ENCODE results near the gene NLRC5. TPM values are rescaled to one million over a fixed set of nuclear protein-coding genes. Genes with fewer than 3 reads are reported as not detected.

NLRC5 gene
- total RNA-seq, 2 donors from 2014 or later: 0.64 to 0.97 TPM

GRCh38 chr16:57042157-57043111 is 53.1 kb downstream of the NLRC5 start:
- WGBS, 2 experiments (ENCODE audit: insufficient coverage in 1 of 2, insufficient read length in 1 of 2): 91 to 92% methylated on average over 11 to 14 of the region's 14 CpGs
- no peaks in the 10 kb centered on the region for H3K4me1 ChIP-seq (ENCODE audit: control insufficient read depth, insufficient read depth, low read length)
- no peaks in the 10 kb centered on the region for H3K36me3 Mint-ChIP-seq (ENCODE audit: low read depth)
- peaks cover 6% of the 10 kb centered on the region for H3K27me3 Mint-ChIP-seq (ENCODE audit: insufficient read depth)
- TF ChIP-seq CTCF (conservative IDR thresholded peaks at IDR 0.05): no peak
- no peak for DNase-seq
- no peak overlapping the region for H3K9ac ChIP-seq (ENCODE audit: extremely low read depth, low read length, poor library complexity, severe bottlenecking)
- no peaks in the 10 kb centered on the region for H3K4me1 Mint-ChIP-seq
- no peaks in the 10 kb centered on the region for H3K36me3 ChIP-seq (ENCODE audit: control insufficient read depth, insufficient read depth, low read length)
- no peak overlapping the region for H3K4me3 Mint-ChIP-seq
- no peak overlapping the region for H3K4me3 ChIP-seq (ENCODE audit: low read length)
- no peak overlapping the region for H3K27ac ChIP-seq (ENCODE audit: low read depth, low read length)
- no peaks in the 10 kb centered on the region for H3K9me3 Mint-ChIP-seq
- H3K27me3 ChIP-seq (ENCODE audit: control insufficient read depth, insufficient read depth, low read length, poor library complexity, severe bottlenecking): no peaks in the 10 kb centered on the region
- no peaks in the 10 kb centered on the region for H3K9me3 ChIP-seq (ENCODE audit: control insufficient read depth, low read length)
- no peak overlapping the region for H3K27ac Mint-ChIP-seq

GRCh38 chr16:57043248-57043647 is 53.9 kb downstream of the NLRC5 start:
- H3K4me1 ChIP-seq (ENCODE audit: control insufficient read depth, insufficient read depth, low read length): no peaks in the 10 kb centered on the region
- 86 to 94% methylated on average over 6 to 9 of the region's 9 CpGs for WGBS, 2 experiments (ENCODE audit: insufficient coverage in 1 of 2, insufficient read length in 1 of 2)
- H3K9me3 ChIP-seq (ENCODE audit: control insufficient read depth, low read length): no peaks in the 10 kb centered on the region
- DNase-seq: no peak
- no peaks in the 10 kb centered on the region for H3K9me3 Mint-ChIP-seq
- H3K27ac Mint-ChIP-seq: no peak overlapping the region
- H3K4me3 Mint-ChIP-seq: no peak overlapping the region
- no peak overlapping the region for H3K27ac ChIP-seq (ENCODE audit: low read depth, low read length)
- no peaks in the 10 kb centered on the region for H3K4me1 Mint-ChIP-seq
- TF ChIP-seq CTCF (conservative IDR thresholded peaks at IDR 0.05): no peak
- no peaks in the 10 kb centered on the region for H3K36me3 ChIP-seq (ENCODE audit: control insufficient read depth, insufficient read depth, low read length)
- H3K27me3 ChIP-seq (ENCODE audit: control insufficient read depth, insufficient read depth, low read length, poor library complexity, severe bottlenecking): no peaks in the 10 kb centered on the region
- H3K36me3 Mint-ChIP-seq (ENCODE audit: low read depth): no peaks in the 10 kb centered on the region
- no peak overlapping the region for H3K9ac ChIP-seq (ENCODE audit: extremely low read depth, low read length, poor library complexity, severe bottlenecking)
- H3K27me3 Mint-ChIP-seq (ENCODE audit: insufficient read depth): peaks cover 6% of the 10 kb centered on the region
- no peak overlapping the region for H3K4me3 ChIP-seq (ENCODE audit: low read length)

- H3K9ac ChIP-seq (ENCODE audit: extremely low read depth, low read length, poor library complexity, severe bottlenecking): no peak overlapping the region
- no peak overlapping the region for H3K4me3 ChIP-seq (ENCODE audit: low read length)
- WGBS, 2 experiments (ENCODE audit: insufficient coverage in 1 of 2, insufficient read length in 1 of 2): 83 to 89% methylated on average over 1 to 11 of the region's 12 CpGs
These were observed 55.8 kb downstream of the NLRC5 start for GRCh38 chr16:57044931-57045693.

More at GRCh38 chr16:57044931-57045693, 55.8 kb downstream of the NLRC5 start:
- H3K36me3 Mint-ChIP-seq (ENCODE audit: low read depth): no peaks in the 10 kb centered on the region
- peaks cover 5% of the 10 kb centered on the region for H3K27me3 Mint-ChIP-seq (ENCODE audit: insufficient read depth)
- no peaks in the 10 kb centered on the region for H3K9me3 ChIP-seq (ENCODE audit: control insufficient read depth, low read length)
- DNase-seq: no peak
- TF ChIP-seq CTCF (conservative IDR thresholded peaks at IDR 0.05): no peak
- H3K36me3 ChIP-seq (ENCODE audit: control insufficient read depth, insufficient read depth, low read length): no peaks in the 10 kb centered on the region
- H3K27me3 ChIP-seq (ENCODE audit: control insufficient read depth, insufficient read depth, low read length, poor library complexity, severe bottlenecking): no peaks in the 10 kb centered on the region
- no peak overlapping the region for H3K27ac ChIP-seq (ENCODE audit: low read depth, low read length)
- H3K27ac Mint-ChIP-seq: no peak overlapping the region
- H3K9me3 Mint-ChIP-seq: no peaks in the 10 kb centered on the region
- no peaks in the 10 kb centered on the region for H3K4me1 Mint-ChIP-seq
- no peaks in the 10 kb centered on the region for H3K4me1 ChIP-seq (ENCODE audit: control insufficient read depth, insufficient read depth, low read length)
- H3K4me3 Mint-ChIP-seq: no peak overlapping the region

Measured in endodermal cell (in vitro differentiated cells).